Inflammatory macrophage treated with lipopolysaccharide for 4 hours (primary cell): ENCODE measurements around the gene CHRM1.

Experiments
- DNase-seq: peaks from one replicate; pipeline ENCODE4 v3.0.0-alpha.2; 2020

The CHRM1 gene

GRCh38 chr11:62925745-62926679, 4.8 kb upstream of the CHRM1 start:
- no peak for DNase-seq

- DNase-seq = no peak
Measured at GRCh38 chr11:62925308-62925707, 4.1 kb upstream of the CHRM1 start.

GRCh38 chr11:62923601-62924411, 2.6 kb upstream of the CHRM1 start:
- DNase-seq = no peak

GRCh38 chr11:62922653-62923431, 1.7 kb upstream of the CHRM1 start:
- DNase-seq = no peak

- DNase-seq = no peak
Measured at GRCh38 chr11:62922189-62922589, 1.0 kb upstream of the CHRM1 start.

- DNase-seq = no peak
Measured at GRCh38 chr11:62921573-62922188, 518 bp upstream of the CHRM1 start.

GRCh38 chr11:62919898-62920640, 1.1 kb downstream of the CHRM1 start:
- no peak for DNase-seq

GRCh38 chr11:62919476-62919875, 1.7 kb downstream of the CHRM1 start:
- no peak for DNase-seq

GRCh38 chr11:62918531-62918930, 2.6 kb downstream of the CHRM1 start:
- no peak for DNase-seq

GRCh38 chr11:62917906-62918502, 3.2 kb downstream of the CHRM1 start:
- no peak for DNase-seq

- peak; percentile 19 for DNase-seq
Measured at GRCh38 chr11:62914416-62914815, 6.7 kb downstream of the CHRM1 start.

- no peak for DNase-seq
Measured at GRCh38 chr11:62912268-62912667, 8.9 kb downstream of the CHRM1 start.

GRCh38 chr11:62911137-62912130, 9.7 kb downstream of the CHRM1 start:
- DNase-seq = no peak

GRCh38 chr11:62910141-62910882, 10.9 kb downstream of the CHRM1 start:
- no peak for DNase-seq

- DNase-seq = peak; percentile 36
Measured at GRCh38 chr11:62909107-62909894, 11.9 kb downstream of the CHRM1 start.

- no peak for DNase-seq
Measured at GRCh38 chr11:62908468-62909072, 12.6 kb downstream of the CHRM1 start.

GRCh38 chr11:62905927-62906531, 15.1 kb downstream of the CHRM1 start:
- peak; percentile 68 for DNase-seq

GRCh38 chr11:62905296-62905695, 15.9 kb downstream of the CHRM1 start:
- DNase-seq = no peak
